SK-N-SH treated with all-trans-retinoic acid at 6 μM for 48 hours (cell line): Measurements from ENCODE around the gene CADM1.

Experiments
- ARNTL ChIP-seq: fragments of 450-650 bp; formaldehyde crosslinking; IDR thresholded peaks from 2 replicates; pipeline ENCODE4 v1.5.0; 2020; ENCODE audit warnings: low read depth, mild to moderate bottlenecking, moderate library complexity, borderline replicate concordance
- CSDC2 ChIP-seq: fragments of 250-450 bp; sonication (Bioruptor Pico); IDR thresholded peaks from 2 replicates; pipeline ENCODE4 v1.5.0; 2020; ENCODE audit warnings: mild to moderate bottlenecking, moderate library complexity
- ESRRG ChIP-seq: fragments of 250-450 bp; sonication (Bioruptor Pico); IDR thresholded peaks from 2 replicates; pipeline ENCODE4 v1.6.1; 2021; ENCODE audit warnings: mild to moderate bottlenecking
- OSR1 ChIP-seq: fragments of 250-450 bp; sonication (Bioruptor Pico); IDR thresholded peaks from 2 replicates; pipeline ENCODE4 v1.8.0; 2022; ENCODE audit warnings: moderate library complexity, mild to moderate bottlenecking, inconsistent platforms
- RARB ChIP-seq: fragments of 250-450 bp; sonication (Bioruptor Pico); IDR thresholded peaks from 2 replicates; pipeline ENCODE4 v1.8.0; 2021; ENCODE audit warnings: mild to moderate bottlenecking, moderate library complexity
- TCF4 ChIP-seq: fragments of 250-450 bp; sonication (Bioruptor Pico); IDR thresholded peaks from 2 replicates; pipeline ENCODE4 v1.8.0; 2021; ENCODE audit warnings: mild to moderate bottlenecking, moderate library complexity, borderline replicate concordance
- TOX ChIP-seq: fragments of 250-450 bp; sonication (Bioruptor Pico); IDR thresholded peaks from 2 replicates; pipeline ENCODE4 v1.8.0; 2021; ENCODE audit warnings: mild to moderate bottlenecking, moderate library complexity, borderline replicate concordance
- ZFP30 ChIP-seq: fragments of 450-650 bp; formaldehyde crosslinking; IDR thresholded peaks from 2 replicates; pipeline ENCODE4 v1.5.0; 2022; ENCODE audit warnings: mild to moderate bottlenecking, moderate library complexity
- ZNF565 ChIP-seq: fragments of 450-650 bp; formaldehyde crosslinking; conservative IDR thresholded peaks from 2 replicates; pipeline ENCODE4 v1.5.0; 2020; ENCODE audit warnings: low read depth, mild to moderate bottlenecking, moderate library complexity
- ZNF8 ChIP-seq: fragments of 450-650 bp; formaldehyde crosslinking; IDR thresholded peaks from 2 replicates; pipeline ENCODE4 v1.5.0; 2020; ENCODE audit warnings: mild to moderate bottlenecking, moderate library complexity
- TF ChIP-seq, protein P1 (sequence below): fragments of 250-450 bp; sonication (Bioruptor Pico); IDR thresholded peaks from 2 replicates; pipeline ENCODE4 v1.8.0; 2020; ENCODE audit warnings: mild to moderate bottlenecking, moderate library complexity, borderline replicate concordance
- TF ChIP-seq, protein P2 (sequence below): fragments of 250-450 bp; sonication (Bioruptor Pico); IDR thresholded peaks from 2 replicates; pipeline ENCODE4 v1.5.1; 2020; ENCODE audit warnings: low read depth, mild to moderate bottlenecking, moderate library complexity

GRCh38 chr11:115525531-115526006 lies 21.4 kb upstream of the CADM1 start:
- TF ChIP-seq ZNF565 (CRISPR knock-in tag) (no peak), ZFP30 (CRISPR knock-in tag) (no peak), ESRRG (CRISPR knock-in tag) (no peak), ARNTL (CRISPR knock-in tag) (no peak), TOX (CRISPR knock-in tag) (no peak), TCF4 (no peak), CSDC2 (no peak), RARB (CRISPR knock-in tag) (no peak), OSR1 (no peak), ZNF8 (CRISPR knock-in tag) (no peak)
- TF ChIP-seq, protein P1, sequence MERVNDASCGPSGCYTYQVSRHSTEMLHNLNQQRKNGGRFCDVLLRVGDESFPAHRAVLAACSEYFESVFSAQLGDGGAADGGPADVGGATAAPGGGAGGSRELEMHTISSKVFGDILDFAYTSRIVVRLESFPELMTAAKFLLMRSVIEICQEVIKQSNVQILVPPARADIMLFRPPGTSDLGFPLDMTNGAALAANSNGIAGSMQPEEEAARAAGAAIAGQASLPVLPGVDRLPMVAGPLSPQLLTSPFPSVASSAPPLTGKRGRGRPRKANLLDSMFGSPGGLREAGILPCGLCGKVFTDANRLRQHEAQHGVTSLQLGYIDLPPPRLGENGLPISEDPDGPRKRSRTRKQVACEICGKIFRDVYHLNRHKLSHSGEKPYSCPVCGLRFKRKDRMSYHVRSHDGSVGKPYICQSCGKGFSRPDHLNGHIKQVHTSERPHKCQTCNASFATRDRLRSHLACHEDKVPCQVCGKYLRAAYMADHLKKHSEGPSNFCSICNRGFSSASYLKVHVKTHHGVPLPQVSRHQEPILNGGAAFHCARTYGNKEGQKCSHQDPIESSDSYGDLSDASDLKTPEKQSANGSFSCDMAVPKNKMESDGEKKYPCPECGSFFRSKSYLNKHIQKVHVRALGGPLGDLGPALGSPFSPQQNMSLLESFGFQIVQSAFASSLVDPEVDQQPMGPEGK (CRISPR knock-in tag) = no peak
- TF ChIP-seq, protein P2, sequence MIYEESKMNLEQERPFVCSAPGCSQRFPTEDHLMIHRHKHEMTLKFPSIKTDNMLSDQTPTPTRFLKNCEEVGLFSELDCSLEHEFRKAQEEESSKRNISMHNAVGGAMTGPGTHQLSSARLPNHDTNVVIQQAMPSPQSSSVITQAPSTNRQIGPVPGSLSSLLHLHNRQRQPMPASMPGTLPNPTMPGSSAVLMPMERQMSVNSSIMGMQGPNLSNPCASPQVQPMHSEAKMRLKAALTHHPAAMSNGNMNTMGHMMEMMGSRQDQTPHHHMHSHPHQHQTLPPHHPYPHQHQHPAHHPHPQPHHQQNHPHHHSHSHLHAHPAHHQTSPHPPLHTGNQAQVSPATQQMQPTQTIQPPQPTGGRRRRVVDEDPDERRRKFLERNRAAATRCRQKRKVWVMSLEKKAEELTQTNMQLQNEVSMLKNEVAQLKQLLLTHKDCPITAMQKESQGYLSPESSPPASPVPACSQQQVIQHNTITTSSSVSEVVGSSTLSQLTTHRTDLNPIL = no peak
